Measurements from ENCODE around the gene ARHGAP26. TPM values are rescaled to one million over a fixed set of nuclear protein-coding genes. Genes with fewer than 3 reads are reported as not detected.

Gene ARHGAP26
- polyA plus RNA-seq, 4 donors = 10.4 to 12.2 (median 11.0) TPM

- no peak for DNase-seq (ENCODE audit: low read depth in 4 of 4, low spot score in 3 of 4)
These were observed 74.7 kb downstream of the ARHGAP26 start for GRCh38 chr5:142844866-142845265.

GRCh38 chr5:142845402-142845921, 75.3 kb downstream of the ARHGAP26 start:
- DNase-seq (ENCODE audit: low read depth in 4 of 4, low spot score in 3 of 4) = no peak

DNA sequence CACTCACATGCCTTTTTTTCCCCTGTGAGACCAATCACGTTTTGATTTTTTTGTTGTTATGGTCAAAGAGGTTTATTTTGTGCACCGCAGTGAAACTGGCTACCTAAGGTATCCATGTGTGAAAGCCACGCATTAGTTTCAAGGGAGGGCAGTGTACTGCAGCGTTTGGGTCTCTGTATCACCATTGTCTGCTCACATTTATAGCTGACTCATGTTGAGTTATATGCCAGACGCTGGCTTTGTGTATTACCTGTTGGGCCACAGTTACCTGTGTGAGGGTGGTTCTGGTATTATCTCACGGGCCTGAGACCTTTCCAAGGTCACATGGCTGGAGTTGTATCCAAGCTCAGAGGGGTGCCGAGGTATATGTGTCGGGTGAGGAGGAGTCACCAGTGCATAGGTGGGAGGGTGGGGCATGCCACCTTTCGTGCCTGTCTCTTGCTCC, 75.8 kb downstream of the ARHGAP26 start:
- DNase-seq (ENCODE audit: low read depth in 4 of 4, low spot score in 3 of 4) = no peak

DNA sequence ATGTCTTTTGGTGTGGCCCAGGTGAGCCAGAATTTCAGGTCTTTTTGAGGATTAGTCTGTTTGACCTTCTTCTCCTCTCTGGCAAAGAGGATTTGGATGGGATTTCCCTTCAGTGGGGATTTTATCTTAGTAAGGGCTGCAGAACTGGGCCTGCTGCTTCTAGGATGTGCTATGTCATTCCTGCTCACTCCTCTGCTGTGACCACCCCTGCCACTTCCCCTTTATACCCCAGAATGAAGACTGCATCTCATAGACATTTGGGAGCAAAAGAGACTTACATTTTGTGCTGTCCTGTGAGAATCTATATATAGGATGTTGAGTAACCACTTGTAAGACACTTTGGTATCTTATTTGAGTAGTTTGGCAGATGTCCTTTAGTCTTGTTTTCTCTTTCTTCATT, 76.2 kb downstream of the ARHGAP26 start:
- no peak for DNase-seq (ENCODE audit: low read depth in 4 of 4, low spot score in 3 of 4)

- no peak for DNase-seq (ENCODE audit: low read depth in 4 of 4, low spot score in 3 of 4)
These were observed 78.0 kb downstream of the ARHGAP26 start for GRCh38 chr5:142847898-142848790.

DNA sequence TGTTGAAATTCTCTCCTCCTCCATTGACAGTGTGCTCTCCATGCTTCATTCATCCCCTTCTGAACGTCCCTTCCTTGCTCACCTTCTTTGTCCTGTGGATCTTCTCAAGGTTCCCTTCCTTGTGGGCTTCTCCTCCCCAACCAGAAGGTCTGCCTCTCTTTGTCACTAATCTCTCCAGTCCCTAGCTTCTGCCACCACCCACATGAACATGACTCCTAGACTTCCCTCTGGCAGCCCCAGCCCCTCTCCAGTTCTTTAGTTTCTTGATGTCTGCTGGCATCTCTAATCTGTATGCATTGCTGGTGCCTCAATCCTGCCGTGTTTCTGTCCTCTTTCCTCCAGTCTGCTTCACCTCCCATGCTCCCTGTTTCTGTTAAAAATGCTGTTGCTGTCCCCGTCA, 79.3 kb downstream of the ARHGAP26 start:
- no peak for DNase-seq (ENCODE audit: low read depth in 4 of 4, low spot score in 3 of 4)

- no peak for DNase-seq (ENCODE audit: low read depth in 4 of 4, low spot score in 3 of 4)
These were observed 79.7 kb downstream of the ARHGAP26 start for GRCh38 chr5:142849880-142850279.

DNA sequence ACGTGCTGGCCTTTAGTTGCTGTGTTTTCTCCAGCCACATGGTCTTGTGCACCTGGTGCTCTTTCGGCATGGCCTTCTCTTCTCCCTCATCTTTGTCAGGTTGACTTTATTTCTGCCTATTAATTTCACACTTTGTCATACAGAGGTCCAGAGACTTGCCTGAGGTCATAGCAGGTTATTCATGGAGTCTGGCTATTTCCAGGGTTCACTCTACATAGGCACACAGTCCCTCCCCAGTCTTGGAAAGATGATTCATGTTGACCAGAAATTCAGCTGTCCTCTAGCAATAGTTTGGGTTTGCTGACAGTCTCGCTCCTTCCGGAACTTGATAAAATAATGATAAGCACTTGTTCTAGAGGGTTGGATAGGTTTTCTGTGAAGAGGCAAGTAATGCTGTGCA, 81.6 kb downstream of the ARHGAP26 start:
- no peak for DNase-seq (ENCODE audit: low read depth in 4 of 4, low spot score in 3 of 4)

DNA sequence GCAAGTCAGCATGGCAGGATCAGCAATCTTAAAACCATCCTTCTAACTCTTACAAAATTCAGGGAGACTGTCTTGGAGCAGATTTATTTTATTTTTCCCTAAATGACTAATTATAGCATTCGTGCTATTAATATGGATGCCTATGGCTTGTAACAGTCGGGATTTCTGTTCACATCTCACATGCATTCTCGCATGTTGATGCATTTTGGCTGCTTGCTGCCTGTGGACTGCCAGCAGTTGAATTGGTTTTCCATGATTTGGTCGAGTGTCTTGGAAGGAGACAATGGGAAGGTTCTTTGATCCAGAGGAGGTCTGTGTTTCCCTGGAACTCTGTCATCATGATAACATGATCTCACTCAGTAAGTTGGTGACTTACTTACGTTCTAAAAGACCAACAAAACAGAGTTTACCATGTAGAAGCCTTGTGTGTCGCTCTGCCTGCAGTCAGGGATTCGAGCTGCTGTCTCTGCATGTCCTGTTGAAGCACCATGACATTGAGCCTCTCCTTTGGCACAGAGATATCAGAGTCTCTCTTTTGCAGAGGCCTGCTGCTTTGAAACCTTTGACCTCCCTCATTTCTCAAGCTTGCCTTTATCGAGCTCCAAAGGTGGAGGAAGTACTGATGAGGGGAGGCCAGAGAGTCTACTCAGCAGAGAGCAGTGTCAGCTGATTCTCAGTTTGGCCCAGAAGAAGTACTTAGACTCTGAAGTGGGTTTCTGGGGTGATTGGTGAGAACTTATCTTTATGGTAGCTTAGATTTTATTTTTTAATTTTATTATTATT, 82.4 kb downstream of the ARHGAP26 start:
- DNase-seq (ENCODE audit: low read depth in 4 of 4, low spot score in 3 of 4) = no peak

DNA sequence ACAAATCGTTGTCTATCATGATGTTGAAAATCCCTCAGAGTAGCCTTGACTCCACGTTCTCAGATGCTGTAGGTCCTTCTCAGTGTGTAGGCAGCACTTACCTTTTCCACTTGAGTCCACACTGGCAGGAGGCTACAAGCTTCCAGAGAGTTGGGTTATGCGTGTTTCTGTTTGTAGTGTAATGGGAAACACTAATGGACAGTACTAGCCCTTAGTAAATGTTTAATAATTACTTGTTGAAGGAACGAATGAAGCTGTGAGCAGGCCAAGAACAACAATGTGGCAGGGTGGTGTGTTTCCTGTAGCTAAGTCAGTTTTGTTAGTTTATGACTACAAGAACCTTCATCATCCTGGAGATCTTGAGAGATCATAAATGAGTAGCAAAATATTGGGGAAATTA, 83.5 kb downstream of the ARHGAP26 start:
- DNase-seq (ENCODE audit: low read depth in 4 of 4, low spot score in 3 of 4) = no peak

- DNase-seq (ENCODE audit: low read depth in 4 of 4, low spot score in 3 of 4) = no peak
These were observed 86.1 kb downstream of the ARHGAP26 start for GRCh38 chr5:142856269-142856782.

- DNase-seq (ENCODE audit: low read depth in 4 of 4, low spot score in 3 of 4) = no peak
These were observed 87.2 kb downstream of the ARHGAP26 start for GRCh38 chr5:142857405-142857804.

DNA sequence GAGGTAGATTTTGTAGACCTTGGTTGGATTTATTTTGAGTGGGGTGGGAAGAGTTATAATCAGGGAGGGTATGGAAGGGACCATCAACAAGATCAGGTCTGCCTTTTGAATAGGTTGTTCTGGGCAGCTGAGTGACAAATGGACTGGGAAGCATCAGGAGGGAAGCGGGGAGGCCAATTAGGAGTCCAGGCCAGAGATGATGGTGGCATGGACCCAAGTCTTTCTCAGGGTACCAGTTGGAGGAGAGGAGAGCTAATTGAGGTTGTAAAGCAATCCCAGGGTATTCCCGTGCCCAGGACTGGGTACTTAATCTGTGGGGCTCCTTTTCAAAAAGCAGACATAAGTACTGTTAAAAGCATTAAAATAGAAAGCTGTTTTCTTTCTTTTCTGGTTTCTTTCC, 88.9 kb downstream of the ARHGAP26 start:
- no peak for DNase-seq (ENCODE audit: low read depth in 4 of 4, low spot score in 3 of 4)

GRCh38 chr5:142860270-142860669, 90.1 kb downstream of the ARHGAP26 start:
- DNase-seq (ENCODE audit: low read depth in 4 of 4, low spot score in 3 of 4) = no peak

DNA sequence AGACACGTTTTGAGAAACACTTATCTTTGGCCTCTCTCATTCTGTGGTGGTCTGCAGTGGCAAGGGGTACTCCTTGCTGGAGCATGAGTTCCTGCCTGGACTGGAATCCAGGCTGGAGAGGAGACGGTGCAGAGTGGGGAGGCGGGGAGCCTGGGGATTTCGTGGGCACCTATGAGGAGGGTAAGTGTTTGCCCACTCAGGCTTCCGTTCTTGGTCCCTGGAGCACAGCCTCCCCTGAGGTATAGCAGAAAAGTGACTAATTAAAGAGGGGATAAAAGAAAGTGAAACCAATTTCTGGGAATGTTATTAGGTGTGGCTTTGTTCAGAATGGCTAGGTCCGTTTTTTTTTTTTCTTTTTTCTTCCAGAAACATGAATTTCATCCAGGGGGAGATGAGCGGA, 90.8 kb downstream of the ARHGAP26 start:
- no peak for DNase-seq (ENCODE audit: low read depth in 4 of 4, low spot score in 3 of 4)

DNA sequence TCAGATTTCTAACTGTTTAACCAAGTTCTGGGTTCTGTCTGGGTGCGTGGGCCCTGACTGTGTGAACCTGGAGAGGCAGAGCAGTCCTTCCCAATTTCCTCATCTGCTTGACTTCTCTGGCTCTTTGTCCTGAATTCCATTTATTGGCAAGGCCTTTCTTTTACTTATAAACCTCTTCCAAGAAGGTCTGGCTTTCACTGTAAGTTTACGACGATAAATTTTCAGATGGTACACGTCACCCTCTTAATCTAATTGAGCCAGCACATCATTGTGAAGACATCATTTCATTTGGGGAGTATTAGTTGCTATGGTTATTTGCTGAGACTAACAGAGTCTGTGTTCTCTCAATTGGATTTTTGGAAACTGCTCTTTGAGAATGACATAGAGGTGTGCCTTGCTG, 92.4 kb downstream of the ARHGAP26 start:
- no peak for DNase-seq (ENCODE audit: low read depth in 4 of 4, low spot score in 3 of 4)

DNA sequence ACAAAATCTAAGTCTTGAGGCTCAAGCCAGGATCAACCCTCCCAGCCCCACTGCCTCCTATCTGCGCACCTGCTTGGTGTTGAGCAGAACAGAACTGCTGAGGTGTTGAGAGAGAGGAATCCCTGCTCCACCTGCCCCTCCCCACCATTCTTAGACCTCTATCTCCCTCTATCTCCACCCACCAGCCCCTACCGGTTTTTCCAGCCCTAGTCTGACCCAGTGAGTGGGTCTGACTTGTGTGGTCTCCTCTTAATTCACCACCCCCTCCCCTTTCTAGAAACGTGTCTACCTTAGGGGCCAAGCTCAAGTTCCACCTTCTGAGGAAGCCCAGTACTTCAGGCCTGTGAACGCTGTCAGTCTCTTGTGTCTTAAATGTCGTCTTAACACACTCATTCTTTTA, 93.7 kb downstream of the ARHGAP26 start:
- DNase-seq (ENCODE audit: low read depth in 4 of 4, low spot score in 3 of 4) = no peak

GRCh38 chr5:142864290-142865260, 94.4 kb downstream of the ARHGAP26 start:
- DNase-seq (ENCODE audit: low read depth in 4 of 4, low spot score in 3 of 4) = no peak

DNA sequence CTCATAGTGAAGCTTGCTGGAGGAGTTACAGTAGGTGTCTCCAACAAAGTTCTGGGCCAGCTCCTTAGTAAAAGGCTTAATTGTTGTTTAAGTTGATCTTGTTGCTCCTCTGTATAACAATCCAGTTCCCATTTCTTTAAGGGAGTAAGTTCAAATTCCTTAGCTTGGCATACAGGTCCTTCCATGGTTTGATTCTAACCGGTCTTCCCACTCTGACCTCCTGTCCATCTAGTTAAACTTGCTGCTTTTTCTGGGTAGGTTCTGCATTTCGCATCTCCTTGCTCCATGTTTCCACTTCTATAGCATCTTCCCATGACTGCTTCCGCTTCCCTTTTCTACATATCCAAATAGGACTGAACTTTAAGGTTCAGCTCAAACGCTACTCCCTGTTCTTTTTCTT, 95.5 kb downstream of the ARHGAP26 start:
- no peak for DNase-seq (ENCODE audit: low read depth in 4 of 4, low spot score in 3 of 4)
